Measurements from ENCODE around the gene SLC7A11.

The SLC7A11 gene

GRCh38 chr4:138185859-138186645 lies 56.1 kb downstream of the SLC7A11 start:
- no peak for TF ChIP-seq CTCF (conservative IDR thresholded peaks at IDR 0.05; ENCODE audit: low read length)
- DNase-seq (ENCODE audit: low read depth): no peak
- no peak overlapping the region for H3K4me3 ChIP-seq (ENCODE audit: low read length)

- DNase-seq (ENCODE audit: low read depth): no peak
- H3K4me3 ChIP-seq (ENCODE audit: low read length): no peak overlapping the region
- TF ChIP-seq CTCF (conservative IDR thresholded peaks at IDR 0.05; ENCODE audit: low read length): no peak
Observed at GRCh38 chr4:138184886-138185285, 57.3 kb downstream of the SLC7A11 start.

- peak; percentile 67 for DNase-seq (ENCODE audit: low read depth)
- H3K4me3 ChIP-seq (ENCODE audit: low read length): no peak overlapping the region
- peak; percentile 74 for TF ChIP-seq CTCF (conservative IDR thresholded peaks at IDR 0.05; ENCODE audit: low read length)
Observed at GRCh38 chr4:138182838-138183426, 59.2 kb downstream of the SLC7A11 start.

- DNase-seq (ENCODE audit: low read depth): no peak
- no peak for TF ChIP-seq CTCF (conservative IDR thresholded peaks at IDR 0.05; ENCODE audit: low read length)
- no peak overlapping the region for H3K4me3 ChIP-seq (ENCODE audit: low read length)
Observed at GRCh38 chr4:138181287-138181686, 60.9 kb downstream of the SLC7A11 start.

- no peak overlapping the region for H3K4me3 ChIP-seq (ENCODE audit: low read length)
- DNase-seq (ENCODE audit: low read depth): no peak
- TF ChIP-seq CTCF (conservative IDR thresholded peaks at IDR 0.05; ENCODE audit: low read length): no peak
Observed at GRCh38 chr4:138178566-138178965, 63.6 kb downstream of the SLC7A11 start.

- no peak for TF ChIP-seq CTCF (conservative IDR thresholded peaks at IDR 0.05; ENCODE audit: low read length)
- no peak overlapping the region for H3K4me3 ChIP-seq (ENCODE audit: low read length)
- DNase-seq (ENCODE audit: low read depth): no peak
Observed at GRCh38 chr4:138177278-138177968, 64.7 kb downstream of the SLC7A11 start.

Measured in AG10803 (cell line).